ENCODE data around the gene MARCHF9. TPM values are rescaled to one million over a fixed set of nuclear protein-coding genes. Genes with fewer than 3 reads are reported as not detected.

The MARCHF9 gene
- 2.6 and 3.8 TPM in 2 replicates for total RNA-seq
- polyA plus RNA-seq = 4.8 and 5.6 TPM in 2 replicates
- 5.1 and 5.4 TPM in 2 replicates for polyA plus RNA-seq (2012)
- 4.4 and 7.2 TPM in 2 replicates for polyA minus RNA-seq (ENCODE audit: low replicate concordance)

- Histone ChIP-seq H3K9me3 (ENCODE audit: control insufficient read depth, insufficient read depth, low read depth, low read length) (no peaks in the 10 kb centered on the region), H3K36me3 (ENCODE audit: control insufficient read depth, insufficient read depth, low read length) (peaks cover 4% of the 10 kb centered on the region), H3K27ac (ENCODE audit: insufficient read depth, low read length) (no peak within 1 kb of the TSS), H3K4me3 (replicated peaks in 1 of 4; ENCODE audit: control extremely low read depth in 1 of 4, insufficient read depth in 1 of 4, low read depth in 3 of 4, low read length in 4 of 4) (peak within 1 kb of the TSS; percentile 41 to 64 (median 49)), H3K27me3 (ENCODE audit: control insufficient read depth, insufficient read depth, low read length) (peaks cover 13% of the 10 kb centered on the region), H3K9ac (ENCODE audit: insufficient read depth, low read length) (peak within 1 kb of the TSS; percentile 54), H4K20me1 (ENCODE audit: control insufficient read depth, extremely low read depth, insufficient read depth, low read length) (no peaks in the 10 kb centered on the region), H3K4me2 (ENCODE audit: extremely low read depth, insufficient read depth, low read length) (peak within 1 kb of the TSS; percentile 67), H2AFZ (ENCODE audit: low read length) (peak within 1 kb of the TSS; percentile 29), H3K79me2 (ENCODE audit: control insufficient read depth, insufficient read depth, low read length) (peaks cover 20% of the 10 kb centered on the region), H3K4me1 (ENCODE audit: control insufficient read depth, extremely low read depth, insufficient read depth, low read length) (peaks cover 4% of the 10 kb centered on the region)
- TF ChIP-seq CTCF (conservative IDR thresholded peaks at IDR 0.05 in 1 of 2, IDR thresholded peaks at IDR 0.05 in 1 of 2; ENCODE audit: low read depth in 1 of 2, low read length in 2 of 2) (no peak), EZH2 (IDR thresholded peaks at IDR 0.05; ENCODE audit: low read length, missing control alignments) (peak; percentile 80)
- no peak for DNase-seq (ENCODE audit: low read depth in 2 of 2)
Measured at GRCh38 chr12:57754411-57755193, at the start of gene MARCHF9. Gene MARCHF9, plus strand, starts transcription at chr12:57755103. Its CDS starts 426 bp downstream, at chr12:57755529.

- no peak overlapping the region for H3K27ac ChIP-seq (ENCODE audit: insufficient read depth, low read length)
- no peak overlapping the region for H3K9ac ChIP-seq (ENCODE audit: insufficient read depth, low read length)
- H3K4me1 ChIP-seq (ENCODE audit: control insufficient read depth, extremely low read depth, insufficient read depth, low read length) = no peaks in the 10 kb centered on the region
- no peaks in the 10 kb centered on the region for H3K27me3 ChIP-seq (ENCODE audit: control insufficient read depth, insufficient read depth, low read length)
- H3K9me3 ChIP-seq (ENCODE audit: control insufficient read depth, insufficient read depth, low read depth, low read length) = no peaks in the 10 kb centered on the region
- no peaks in the 10 kb centered on the region for H4K20me1 ChIP-seq (ENCODE audit: control insufficient read depth, extremely low read depth, insufficient read depth, low read length)
- H2AFZ ChIP-seq (ENCODE audit: low read length) = no peak overlapping the region
- no peaks in the 10 kb centered on the region for H3K36me3 ChIP-seq (ENCODE audit: control insufficient read depth, insufficient read depth, low read length)
- no peaks in the 10 kb centered on the region for H3K79me2 ChIP-seq (ENCODE audit: control insufficient read depth, insufficient read depth, low read length)
- TF ChIP-seq CTCF (conservative IDR thresholded peaks at IDR 0.05 in 1 of 2, IDR thresholded peaks at IDR 0.05 in 1 of 2; ENCODE audit: low read depth in 1 of 2, low read length in 2 of 2) (no peak), EZH2 (IDR thresholded peaks at IDR 0.05; ENCODE audit: low read length, missing control alignments) (no peak)
- H3K4me3 ChIP-seq (replicated peaks in 1 of 4; ENCODE audit: control extremely low read depth in 1 of 4, insufficient read depth in 1 of 4, low read depth in 3 of 4, low read length in 4 of 4) = no peak overlapping the region
- no peak overlapping the region for H3K4me2 ChIP-seq (ENCODE audit: extremely low read depth, insufficient read depth, low read length)
- no peak for DNase-seq (ENCODE audit: low read depth in 2 of 2)
Measured at GRCh38 chr12:57707250-57707649, 47.7 kb upstream of the MARCHF9 start.

GRCh38 chr12:57708296-57708695 is 46.6 kb upstream of the MARCHF9 start:
- Histone ChIP-seq H3K9me3 (ENCODE audit: control insufficient read depth, insufficient read depth, low read depth, low read length) (no peaks in the 10 kb centered on the region), H4K20me1 (ENCODE audit: control insufficient read depth, extremely low read depth, insufficient read depth, low read length) (no peaks in the 10 kb centered on the region), H3K4me2 (ENCODE audit: extremely low read depth, insufficient read depth, low read length) (no peak overlapping the region), H3K4me3 (replicated peaks in 1 of 4; ENCODE audit: control extremely low read depth in 1 of 4, insufficient read depth in 1 of 4, low read depth in 3 of 4, low read length in 4 of 4) (no peak overlapping the region), H3K36me3 (ENCODE audit: control insufficient read depth, insufficient read depth, low read length) (no peaks in the 10 kb centered on the region), H3K27me3 (ENCODE audit: control insufficient read depth, insufficient read depth, low read length) (no peaks in the 10 kb centered on the region), H3K79me2 (ENCODE audit: control insufficient read depth, insufficient read depth, low read length) (no peaks in the 10 kb centered on the region), H2AFZ (ENCODE audit: low read length) (no peak overlapping the region), H3K9ac (ENCODE audit: insufficient read depth, low read length) (no peak overlapping the region), H3K27ac (ENCODE audit: insufficient read depth, low read length) (no peak overlapping the region), H3K4me1 (ENCODE audit: control insufficient read depth, extremely low read depth, insufficient read depth, low read length) (no peaks in the 10 kb centered on the region)
- no peak for DNase-seq (ENCODE audit: low read depth in 2 of 2)
- TF ChIP-seq EZH2 (IDR thresholded peaks at IDR 0.05; ENCODE audit: low read length, missing control alignments) = no peak
- TF ChIP-seq CTCF (conservative IDR thresholded peaks at IDR 0.05 in 1 of 2, IDR thresholded peaks at IDR 0.05 in 1 of 2; ENCODE audit: low read depth in 1 of 2, low read length in 2 of 2) = no peak

Measured in fibroblast of lung (primary cell).